ENCODE data around the gene GRIK3. TPM values are rescaled to one million over a fixed set of nuclear protein-coding genes. Genes with fewer than 3 reads are reported as not detected.
A peak's percentile ranks its signal among the peaks of the same experiment; 100 is the strongest.

GRIK3 gene
- total RNA-seq, 6 experiments from 2014 or later, result 0.07 TPM; not detected in 5

DNA sequence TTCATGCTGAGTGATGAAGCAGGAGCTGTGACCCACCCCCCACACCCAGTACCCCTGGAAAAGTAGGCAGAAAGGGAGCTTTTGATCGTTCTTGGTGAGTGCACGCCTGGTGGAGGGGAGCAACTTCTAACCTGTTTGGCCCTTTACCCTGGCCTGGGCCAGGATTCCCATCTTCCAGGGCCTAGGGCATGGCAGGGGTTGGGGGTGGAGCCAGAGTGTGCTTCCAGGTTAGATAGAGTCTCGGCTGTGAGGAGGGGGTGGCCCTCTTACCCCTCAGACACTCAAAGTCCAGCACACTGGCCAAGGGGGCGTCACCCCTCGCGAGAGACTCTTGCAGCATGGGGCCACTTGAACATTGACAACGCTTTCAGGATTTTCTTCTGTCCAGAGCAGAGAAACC is 236.6 kb downstream of the GRIK3 start:
- ATAC-seq, result no peak
- WGBS (ENCODE audit: insufficient coverage, low coverage, low lambda C conversion rate, missing lambda C conversion rate), result 52% methylated on average over 3 of the region's 7 CpGs
- no peaks in the 10 kb centered on the region for H3K4me1 ChIP-seq
- TF ChIP-seq POLR2A (IDR thresholded peaks at IDR 0.05) (no peak), CTCF (IDR thresholded peaks at IDR 0.05) (no peak)
- no peaks in the 10 kb centered on the region for H3K9me3 ChIP-seq
- H3K4me3 ChIP-seq, result no peak overlapping the region
- H3K27ac ChIP-seq, result no peak overlapping the region
- peak in 1 of 3 donors; percentile 14 for DNase-seq
- no peaks in the 10 kb centered on the region for H3K27me3 ChIP-seq
- H3K36me3 ChIP-seq, result no peaks in the 10 kb centered on the region
- intact Hi-C loops (cut with DNase I), result no loop called here

DNA sequence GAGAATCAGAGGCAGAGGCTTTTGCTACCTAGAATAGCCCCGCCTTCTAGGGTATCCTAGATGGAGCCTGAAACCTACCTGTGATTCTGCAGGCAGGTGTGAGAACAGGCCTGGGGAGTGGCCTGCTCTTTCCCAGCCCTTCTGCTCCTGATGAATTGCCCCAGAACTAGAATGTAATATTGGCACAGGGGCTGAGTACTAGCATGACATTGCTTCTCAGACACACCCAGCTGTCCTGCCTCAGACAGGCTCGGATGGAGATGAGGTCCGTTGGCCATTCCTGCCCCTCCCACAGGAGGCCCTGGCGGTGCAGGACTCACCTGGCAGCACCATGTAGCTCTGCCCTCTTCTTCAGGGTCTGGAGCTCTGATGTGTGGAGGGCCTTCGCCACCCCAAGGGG is 237.6 kb downstream of the GRIK3 start:
- H3K4me3 ChIP-seq, result no peak overlapping the region
- H3K4me1 ChIP-seq, result no peaks in the 10 kb centered on the region
- ATAC-seq (no peak), DNase-seq (peak in 1 of 3 donors; percentile 27)
- H3K27me3 ChIP-seq, result no peaks in the 10 kb centered on the region
- H3K27ac ChIP-seq, result no peak overlapping the region
- intact Hi-C loops (cut with DNase I), result no loop called here
- no CpG with 5 or more reads among the region's 5 CpGs for WGBS (ENCODE audit: insufficient coverage, low coverage, low lambda C conversion rate, missing lambda C conversion rate)
- TF ChIP-seq CTCF (IDR thresholded peaks at IDR 0.05), result no peak
- no peak for TF ChIP-seq POLR2A (IDR thresholded peaks at IDR 0.05)
- H3K9me3 ChIP-seq, result no peaks in the 10 kb centered on the region
- H3K36me3 ChIP-seq, result no peaks in the 10 kb centered on the region

GRCh38 chr1:36796106-36796590 is 238.2 kb downstream of the GRIK3 start:
- TF ChIP-seq CTCF (IDR thresholded peaks at IDR 0.05), result no peak
- TF ChIP-seq POLR2A (IDR thresholded peaks at IDR 0.05), result no peak
- DNase-seq, result peak in 1 of 3 donors; percentile 23
- intact Hi-C loops (cut with DNase I), result no loop called here
- Histone ChIP-seq H3K27me3 (no peaks in the 10 kb centered on the region), H3K9me3 (no peaks in the 10 kb centered on the region), H3K27ac (no peak overlapping the region), H3K4me3 (no peak overlapping the region), H3K36me3 (no peaks in the 10 kb centered on the region), H3K4me1 (no peaks in the 10 kb centered on the region)
- no peak for ATAC-seq
- 20% methylated on average over 1 of the region's 5 CpGs for WGBS (ENCODE audit: insufficient coverage, low coverage, low lambda C conversion rate, missing lambda C conversion rate)

- intact Hi-C loops (cut with DNase I), result no loop called here
- no peak for DNase-seq
- Histone ChIP-seq H3K36me3 (no peaks in the 10 kb centered on the region), H3K9me3 (no peaks in the 10 kb centered on the region), H3K27ac (no peak overlapping the region), H3K4me3 (no peak overlapping the region), H3K27me3 (no peaks in the 10 kb centered on the region), H3K4me1 (no peaks in the 10 kb centered on the region)
- ATAC-seq, result no peak
- TF ChIP-seq POLR2A (IDR thresholded peaks at IDR 0.05) (no peak), CTCF (IDR thresholded peaks at IDR 0.05) (no peak)
- WGBS (ENCODE audit: insufficient coverage, low coverage, low lambda C conversion rate, missing lambda C conversion rate), result no CpG with 5 or more reads among the region's 3 CpGs
Observed at GRCh38 chr1:36794460-36794859, 239.9 kb downstream of the GRIK3 start.

- ATAC-seq (no peak), DNase-seq (no peak)
- intact Hi-C loops (cut with DNase I), result no loop called here
- Histone ChIP-seq H3K36me3 (no peaks in the 10 kb centered on the region), H3K27me3 (no peaks in the 10 kb centered on the region), H3K9me3 (no peaks in the 10 kb centered on the region), H3K27ac (no peak overlapping the region), H3K4me1 (no peaks in the 10 kb centered on the region), H3K4me3 (no peak overlapping the region)
- TF ChIP-seq CTCF (IDR thresholded peaks at IDR 0.05) (no peak), POLR2A (IDR thresholded peaks at IDR 0.05) (no peak)
Observed at GRCh38 chr1:36793452-36793851, 240.9 kb downstream of the GRIK3 start.

Measured in right lobe of liver (tissue), 6 donors.